ENCODE data around the gene TAF4. TPM values are rescaled to one million over a fixed set of nuclear protein-coding genes. Genes with fewer than 3 reads are reported as not detected.

TAF4 gene
- total and polyA plus RNA-seq, 2 of the 13 experiments (the other 11 are each of a cell fraction or from before 2014, with no cell fraction given): 5.9 to 12.0 TPM

DNA sequence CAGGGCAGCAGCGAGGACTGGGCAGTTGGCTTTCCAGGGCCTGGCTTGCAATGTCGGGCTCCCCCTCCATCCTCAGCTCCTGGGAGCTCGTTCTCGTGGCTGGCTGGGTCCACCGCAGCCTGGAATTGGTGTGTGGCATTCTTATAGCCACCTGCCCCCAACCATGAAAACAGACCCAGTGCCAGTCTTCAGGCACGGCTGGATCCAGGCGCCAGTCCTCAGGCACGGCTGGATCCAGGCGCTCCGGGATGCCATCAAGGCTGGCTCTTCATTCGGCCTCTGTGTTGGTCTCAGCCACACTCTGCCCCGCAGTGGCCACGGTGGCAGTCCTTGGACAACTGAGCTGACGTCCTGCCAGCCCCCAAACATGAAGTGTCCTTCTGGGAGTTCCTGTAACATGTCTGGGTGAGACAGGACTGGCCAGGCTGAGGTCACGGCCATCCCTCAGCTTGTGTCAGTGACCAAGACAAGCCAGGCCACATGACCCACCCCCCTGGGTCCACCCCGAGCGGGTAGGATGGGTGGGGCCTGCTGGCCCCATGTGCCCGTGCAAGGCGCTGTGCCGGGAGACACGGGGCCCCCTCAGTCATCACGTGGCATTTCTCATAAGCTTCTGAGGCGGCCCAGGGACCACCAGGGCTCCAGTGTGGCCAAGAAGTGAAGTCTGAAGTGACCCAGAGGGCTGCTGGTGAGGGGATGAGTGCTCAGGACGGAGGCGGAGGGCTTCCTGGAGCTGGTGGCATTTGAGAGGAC is 99.0 kb downstream of the TAF4 start (continued):
- TF ChIP-seq, protein P1, sequence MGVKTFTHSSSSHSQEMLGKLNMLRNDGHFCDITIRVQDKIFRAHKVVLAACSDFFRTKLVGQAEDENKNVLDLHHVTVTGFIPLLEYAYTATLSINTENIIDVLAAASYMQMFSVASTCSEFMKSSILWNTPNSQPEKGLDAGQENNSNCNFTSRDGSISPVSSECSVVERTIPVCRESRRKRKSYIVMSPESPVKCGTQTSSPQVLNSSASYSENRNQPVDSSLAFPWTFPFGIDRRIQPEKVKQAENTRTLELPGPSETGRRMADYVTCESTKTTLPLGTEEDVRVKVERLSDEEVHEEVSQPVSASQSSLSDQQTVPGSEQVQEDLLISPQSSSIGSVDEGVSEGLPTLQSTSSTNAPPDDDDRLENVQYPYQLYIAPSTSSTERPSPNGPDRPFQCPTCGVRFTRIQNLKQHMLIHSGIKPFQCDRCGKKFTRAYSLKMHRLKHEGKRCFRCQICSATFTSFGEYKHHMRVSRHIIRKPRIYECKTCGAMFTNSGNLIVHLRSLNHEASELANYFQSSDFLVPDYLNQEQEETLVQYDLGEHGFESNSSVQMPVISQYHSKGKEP (CRISPR knock-in tag; IDR thresholded peaks at IDR 0.05): no peak
- TF ChIP-seq KMT2A (CRISPR knock-in tag; IDR thresholded peaks at IDR 0.05): no peak
- TF ChIP-seq, protein P2, sequence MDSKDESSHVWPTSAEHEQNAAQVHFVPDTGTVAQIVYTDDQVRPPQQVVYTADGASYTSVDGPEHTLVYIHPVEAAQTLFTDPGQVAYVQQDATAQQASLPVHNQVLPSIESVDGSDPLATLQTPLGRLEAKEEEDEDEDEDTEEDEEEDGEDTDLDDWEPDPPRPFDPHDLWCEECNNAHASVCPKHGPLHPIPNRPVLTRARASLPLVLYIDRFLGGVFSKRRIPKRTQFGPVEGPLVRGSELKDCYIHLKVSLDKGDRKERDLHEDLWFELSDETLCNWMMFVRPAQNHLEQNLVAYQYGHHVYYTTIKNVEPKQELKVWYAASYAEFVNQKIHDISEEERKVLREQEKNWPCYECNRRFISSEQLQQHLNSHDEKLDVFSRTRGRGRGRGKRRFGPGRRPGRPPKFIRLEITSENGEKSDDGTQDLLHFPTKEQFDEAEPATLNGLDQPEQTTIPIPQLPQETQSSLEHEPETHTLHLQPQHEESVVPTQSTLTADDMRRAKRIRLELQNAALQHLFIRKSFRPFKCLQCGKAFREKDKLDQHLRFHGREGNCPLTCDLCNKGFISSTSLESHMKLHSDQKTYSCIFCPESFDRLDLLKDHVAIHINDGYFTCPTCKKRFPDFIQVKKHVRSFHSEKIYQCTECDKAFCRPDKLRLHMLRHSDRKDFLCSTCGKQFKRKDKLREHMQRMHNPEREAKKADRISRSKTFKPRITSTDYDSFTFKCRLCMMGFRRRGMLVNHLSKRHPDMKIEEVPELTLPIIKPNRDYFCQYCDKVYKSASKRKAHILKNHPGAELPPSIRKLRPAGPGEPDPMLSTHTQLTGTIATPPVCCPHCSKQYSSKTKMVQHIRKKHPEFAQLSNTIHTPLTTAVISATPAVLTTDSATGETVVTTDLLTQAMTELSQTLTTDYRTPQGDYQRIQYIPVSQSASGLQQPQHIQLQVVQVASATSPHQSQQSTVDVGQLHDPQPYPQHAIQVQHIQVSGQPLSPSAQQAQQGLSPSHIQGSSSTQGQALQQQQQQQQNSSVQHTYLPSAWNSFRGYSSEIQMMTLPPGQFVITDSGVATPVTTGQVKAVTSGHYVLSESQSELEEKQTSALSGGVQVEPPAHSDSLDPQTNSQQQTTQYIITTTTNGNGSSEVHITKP (CRISPR knock-in tag; IDR thresholded peaks at IDR 0.05; ENCODE audit: low read depth): no peak
- TF ChIP-seq ZNF296 (CRISPR knock-in tag; conservative IDR thresholded peaks at IDR 0.05): no peak
- no peak for TF ChIP-seq NPAS2 (CRISPR knock-in tag; IDR thresholded peaks at IDR 0.05; ENCODE audit: borderline replicate concordance)
- TF ChIP-seq ZNF337 (CRISPR knock-in tag; IDR thresholded peaks at IDR 0.05; ENCODE audit: borderline replicate concordance, low read depth): no peak
- TF ChIP-seq ZMAT3 (CRISPR knock-in tag; conservative IDR thresholded peaks at IDR 0.05): no peak
- TF ChIP-seq ZNF7 (CRISPR knock-in tag; IDR thresholded peaks at IDR 0.05): no peak
- TF ChIP-seq MZF1 (CRISPR knock-in tag; IDR thresholded peaks at IDR 0.05; ENCODE audit: borderline replicate concordance): no peak
- TF ChIP-seq, protein P3, sequence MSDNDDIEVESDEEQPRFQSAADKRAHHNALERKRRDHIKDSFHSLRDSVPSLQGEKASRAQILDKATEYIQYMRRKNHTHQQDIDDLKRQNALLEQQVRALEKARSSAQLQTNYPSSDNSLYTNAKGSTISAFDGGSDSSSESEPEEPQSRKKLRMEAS (IDR thresholded peaks at IDR 0.05): peak; percentile 43; the same call in 1 of the 2 replicates
- no peak for TF ChIP-seq SP140L (CRISPR knock-in tag; IDR thresholded peaks at IDR 0.05; ENCODE audit: borderline replicate concordance)
- peak; percentile 42; the same call in 1 of the 2 replicates for TF ChIP-seq YEATS4 (CRISPR knock-in tag; IDR thresholded peaks at IDR 0.05; ENCODE audit: borderline replicate concordance)
- TF ChIP-seq ERF (CRISPR knock-in tag; IDR thresholded peaks at IDR 0.05): no peak
- no peak for TF ChIP-seq NFE2L1 (CRISPR knock-in tag; IDR thresholded peaks at IDR 0.05; ENCODE audit: borderline replicate concordance)
- no peak; the same call in 1 of the 2 replicates for TF ChIP-seq ZNF124 (CRISPR knock-in tag; IDR thresholded peaks at IDR 0.05)
- TF ChIP-seq, protein P4, sequence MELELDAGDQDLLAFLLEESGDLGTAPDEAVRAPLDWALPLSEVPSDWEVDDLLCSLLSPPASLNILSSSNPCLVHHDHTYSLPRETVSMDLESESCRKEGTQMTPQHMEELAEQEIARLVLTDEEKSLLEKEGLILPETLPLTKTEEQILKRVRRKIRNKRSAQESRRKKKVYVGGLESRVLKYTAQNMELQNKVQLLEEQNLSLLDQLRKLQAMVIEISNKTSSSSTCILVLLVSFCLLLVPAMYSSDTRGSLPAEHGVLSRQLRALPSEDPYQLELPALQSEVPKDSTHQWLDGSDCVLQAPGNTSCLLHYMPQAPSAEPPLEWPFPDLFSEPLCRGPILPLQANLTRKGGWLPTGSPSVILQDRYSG (CRISPR knock-in tag; IDR thresholded peaks at IDR 0.05): no peak
- TF ChIP-seq ISX (CRISPR knock-in tag; conservative IDR thresholded peaks at IDR 0.05): no peak
- TF ChIP-seq, protein P5, sequence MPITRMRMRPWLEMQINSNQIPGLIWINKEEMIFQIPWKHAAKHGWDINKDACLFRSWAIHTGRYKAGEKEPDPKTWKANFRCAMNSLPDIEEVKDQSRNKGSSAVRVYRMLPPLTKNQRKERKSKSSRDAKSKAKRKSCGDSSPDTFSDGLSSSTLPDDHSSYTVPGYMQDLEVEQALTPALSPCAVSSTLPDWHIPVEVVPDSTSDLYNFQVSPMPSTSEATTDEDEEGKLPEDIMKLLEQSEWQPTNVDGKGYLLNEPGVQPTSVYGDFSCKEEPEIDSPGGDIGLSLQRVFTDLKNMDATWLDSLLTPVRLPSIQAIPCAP (CRISPR knock-in tag; IDR thresholded peaks at IDR 0.05; ENCODE audit: low read depth): no peak
- 0 out of 2 replicates have a peak, but pooled peaks have one; percentile 29 for TF ChIP-seq MED1 (CRISPR knock-in tag; IDR thresholded peaks at IDR 0.05)
- no peak for TF ChIP-seq YY1 (IDR thresholded peaks at IDR 0.05; ENCODE audit: insufficient read depth, insufficient replicate concordance, low read depth, low read length)
- TF ChIP-seq, protein P6, sequence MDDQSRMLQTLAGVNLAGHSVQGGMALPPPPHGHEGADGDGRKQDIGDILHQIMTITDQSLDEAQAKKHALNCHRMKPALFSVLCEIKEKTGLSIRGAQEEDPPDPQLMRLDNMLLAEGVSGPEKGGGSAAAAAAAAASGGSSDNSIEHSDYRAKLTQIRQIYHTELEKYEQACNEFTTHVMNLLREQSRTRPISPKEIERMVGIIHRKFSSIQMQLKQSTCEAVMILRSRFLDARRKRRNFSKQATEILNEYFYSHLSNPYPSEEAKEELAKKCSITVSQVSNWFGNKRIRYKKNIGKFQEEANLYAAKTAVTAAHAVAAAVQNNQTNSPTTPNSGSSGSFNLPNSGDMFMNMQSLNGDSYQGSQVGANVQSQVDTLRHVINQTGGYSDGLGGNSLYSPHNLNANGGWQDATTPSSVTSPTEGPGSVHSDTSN (CRISPR knock-in tag; IDR thresholded peaks at IDR 0.05; ENCODE audit: borderline replicate concordance): no peak

All from HepG2 (cell line).